ENCODE measurements around the gene CCDC40. TPM values are rescaled to one million over a fixed set of nuclear protein-coding genes. Genes with fewer than 3 reads are reported as not detected.

The CCDC40 gene
- total and polyA plus RNA-seq, 9 of the 15 experiments (the other 6 are each of a cell fraction or from before 2014, with no cell fraction given) = 0.07 to 0.33 TPM; not detected in 7

DNA sequence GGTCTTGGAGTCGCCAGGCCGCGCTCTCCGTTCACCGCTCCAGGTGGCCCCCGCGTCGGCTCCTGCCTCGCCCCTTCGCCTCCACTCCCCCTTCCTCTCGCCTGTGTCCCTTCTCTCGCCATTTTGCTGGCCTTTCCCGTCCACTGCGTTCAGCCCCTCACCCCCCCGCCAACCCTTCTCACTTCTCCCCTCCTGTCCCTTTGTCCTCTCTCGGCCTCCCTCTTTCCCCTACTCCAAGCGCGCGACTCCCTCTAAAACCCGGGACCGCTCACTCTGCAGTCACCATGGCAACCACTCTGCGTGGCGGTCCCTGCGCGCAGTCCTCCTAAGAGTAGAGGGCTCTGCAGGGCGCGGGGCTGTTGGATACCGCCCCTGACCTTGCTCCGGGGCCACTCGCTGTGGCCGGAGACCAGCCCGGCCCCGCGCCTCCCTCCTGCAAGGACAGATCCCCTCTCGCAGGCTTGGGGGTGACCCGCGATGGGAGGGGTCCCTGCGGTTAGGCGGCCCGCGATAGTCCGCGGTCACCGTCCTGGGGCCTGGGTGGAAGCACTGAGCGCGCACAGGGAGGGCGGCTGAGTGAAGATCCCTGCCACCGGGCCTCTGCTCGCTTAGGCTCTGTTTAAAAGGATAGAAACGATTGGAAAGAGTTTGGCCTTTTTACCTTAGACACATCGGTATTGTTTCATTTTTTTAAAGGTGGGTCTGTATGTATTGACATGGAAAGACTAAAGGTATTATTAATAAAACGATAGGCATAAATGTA, 454 bp downstream of the CCDC40 start (continued):
- TF ChIP-seq, protein P1, sequence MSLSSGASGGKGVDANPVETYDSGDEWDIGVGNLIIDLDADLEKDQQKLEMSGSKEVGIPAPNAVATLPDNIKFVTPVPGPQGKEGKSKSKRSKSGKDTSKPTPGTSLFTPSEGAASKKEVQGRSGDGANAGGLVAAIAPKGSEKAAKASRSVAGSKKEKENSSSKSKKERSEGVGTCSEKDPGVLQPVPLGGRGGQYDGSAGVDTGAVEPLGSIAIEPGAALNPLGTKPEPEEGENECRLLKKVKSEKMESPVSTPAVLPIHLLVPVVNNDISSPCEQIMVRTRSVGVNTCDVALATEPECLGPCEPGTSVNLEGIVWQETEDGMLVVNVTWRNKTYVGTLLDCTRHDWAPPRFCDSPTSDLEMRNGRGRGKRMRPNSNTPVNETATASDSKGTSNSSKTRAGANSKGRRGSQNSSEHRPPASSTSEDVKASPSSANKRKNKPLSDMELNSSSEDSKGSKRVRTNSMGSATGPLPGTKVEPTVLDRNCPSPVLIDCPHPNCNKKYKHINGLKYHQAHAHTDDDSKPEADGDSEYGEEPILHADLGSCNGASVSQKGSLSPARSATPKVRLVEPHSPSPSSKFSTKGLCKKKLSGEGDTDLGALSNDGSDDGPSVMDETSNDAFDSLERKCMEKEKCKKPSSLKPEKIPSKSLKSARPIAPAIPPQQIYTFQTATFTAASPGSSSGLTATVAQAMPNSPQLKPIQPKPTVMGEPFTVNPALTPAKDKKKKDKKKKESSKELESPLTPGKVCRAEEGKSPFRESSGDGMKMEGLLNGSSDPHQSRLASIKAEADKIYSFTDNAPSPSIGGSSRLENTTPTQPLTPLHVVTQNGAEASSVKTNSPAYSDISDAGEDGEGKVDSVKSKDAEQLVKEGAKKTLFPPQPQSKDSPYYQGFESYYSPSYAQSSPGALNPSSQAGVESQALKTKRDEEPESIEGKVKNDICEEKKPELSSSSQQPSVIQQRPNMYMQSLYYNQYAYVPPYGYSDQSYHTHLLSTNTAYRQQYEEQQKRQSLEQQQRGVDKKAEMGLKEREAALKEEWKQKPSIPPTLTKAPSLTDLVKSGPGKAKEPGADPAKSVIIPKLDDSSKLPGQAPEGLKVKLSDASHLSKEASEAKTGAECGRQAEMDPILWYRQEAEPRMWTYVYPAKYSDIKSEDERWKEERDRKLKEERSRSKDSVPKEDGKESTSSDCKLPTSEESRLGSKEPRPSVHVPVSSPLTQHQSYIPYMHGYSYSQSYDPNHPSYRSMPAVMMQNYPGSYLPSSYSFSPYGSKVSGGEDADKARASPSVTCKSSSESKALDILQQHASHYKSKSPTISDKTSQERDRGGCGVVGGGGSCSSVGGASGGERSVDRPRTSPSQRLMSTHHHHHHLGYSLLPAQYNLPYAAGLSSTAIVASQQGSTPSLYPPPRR (CRISPR knock-in tag; IDR thresholded peaks at IDR 0.05; ENCODE audit: borderline replicate concordance) = no peak
- TF ChIP-seq ZBTB7A (IDR thresholded peaks at IDR 0.05; ENCODE audit: borderline replicate concordance, control insufficient read depth, low read depth, low read length) = peak; percentile 23; the same call in 1 of the 2 replicates
- peak; percentile 87 for TF ChIP-seq RFX1 (IDR thresholded peaks at IDR 0.05)
- peak; percentile 72 for TF ChIP-seq GABPA (tag; conservative IDR thresholded peaks at IDR 0.05; ENCODE audit: low read depth)
- no peak for TF ChIP-seq NCOA4 (IDR thresholded peaks at IDR 0.05; ENCODE audit: partially characterized antibody)
- no peak for TF ChIP-seq HDAC2 (IDR thresholded peaks at IDR 0.05)
- TF ChIP-seq, protein P2, sequence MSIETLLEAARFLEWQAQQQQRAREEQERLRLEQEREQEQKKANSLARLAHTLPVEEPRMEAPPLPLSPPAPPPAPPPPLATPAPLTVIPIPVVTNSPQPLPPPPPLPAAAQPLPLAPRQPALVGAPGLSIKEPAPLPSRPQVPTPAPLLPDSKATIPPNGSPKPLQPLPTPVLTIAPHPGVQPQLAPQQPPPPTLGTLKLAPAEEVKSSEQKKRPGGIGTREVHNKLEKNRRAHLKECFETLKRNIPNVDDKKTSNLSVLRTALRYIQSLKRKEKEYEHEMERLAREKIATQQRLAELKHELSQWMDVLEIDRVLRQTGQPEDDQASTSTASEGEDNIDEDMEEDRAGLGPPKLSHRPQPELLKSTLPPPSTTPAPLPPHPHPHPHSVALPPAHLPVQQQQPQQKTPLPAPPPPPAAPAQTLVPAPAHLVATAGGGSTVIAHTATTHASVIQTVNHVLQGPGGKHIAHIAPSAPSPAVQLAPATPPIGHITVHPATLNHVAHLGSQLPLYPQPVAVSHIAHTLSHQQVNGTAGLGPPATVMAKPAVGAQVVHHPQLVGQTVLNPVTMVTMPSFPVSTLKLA (conservative IDR thresholded peaks at IDR 0.05) = 0 out of 4 replicates have a peak, but pooled peaks of 1 of the 2 experiments have one; percentile 2
- no peak for TF ChIP-seq JUNB (CRISPR knock-in tag; conservative IDR thresholded peaks at IDR 0.05)
- TF ChIP-seq PCBP1 (IDR thresholded peaks at IDR 0.05; ENCODE audit: low read depth, low read length, poor library complexity, severe bottlenecking) = peak; percentile 33
- 0 out of 4 replicates have a peak, but pooled peaks of 1 of the 2 experiments have one; percentile 6 for TF ChIP-seq NRF1 (conservative IDR thresholded peaks at IDR 0.05 in 1 of 2, IDR thresholded peaks at IDR 0.05 in 1 of 2)
- TF ChIP-seq FOXJ2 (tag; IDR thresholded peaks at IDR 0.05) = 0 out of 2 replicates have a peak, but pooled peaks have one; percentile 47
- no peak for TF ChIP-seq FOXP1 (CRISPR knock-in tag; IDR thresholded peaks at IDR 0.05)
- TF ChIP-seq KLF1 (tag; IDR thresholded peaks at IDR 0.05) = no peak
- TF ChIP-seq ZNF583 (CRISPR knock-in tag; IDR thresholded peaks at IDR 0.05) = no peak
- TF ChIP-seq, protein P3, sequence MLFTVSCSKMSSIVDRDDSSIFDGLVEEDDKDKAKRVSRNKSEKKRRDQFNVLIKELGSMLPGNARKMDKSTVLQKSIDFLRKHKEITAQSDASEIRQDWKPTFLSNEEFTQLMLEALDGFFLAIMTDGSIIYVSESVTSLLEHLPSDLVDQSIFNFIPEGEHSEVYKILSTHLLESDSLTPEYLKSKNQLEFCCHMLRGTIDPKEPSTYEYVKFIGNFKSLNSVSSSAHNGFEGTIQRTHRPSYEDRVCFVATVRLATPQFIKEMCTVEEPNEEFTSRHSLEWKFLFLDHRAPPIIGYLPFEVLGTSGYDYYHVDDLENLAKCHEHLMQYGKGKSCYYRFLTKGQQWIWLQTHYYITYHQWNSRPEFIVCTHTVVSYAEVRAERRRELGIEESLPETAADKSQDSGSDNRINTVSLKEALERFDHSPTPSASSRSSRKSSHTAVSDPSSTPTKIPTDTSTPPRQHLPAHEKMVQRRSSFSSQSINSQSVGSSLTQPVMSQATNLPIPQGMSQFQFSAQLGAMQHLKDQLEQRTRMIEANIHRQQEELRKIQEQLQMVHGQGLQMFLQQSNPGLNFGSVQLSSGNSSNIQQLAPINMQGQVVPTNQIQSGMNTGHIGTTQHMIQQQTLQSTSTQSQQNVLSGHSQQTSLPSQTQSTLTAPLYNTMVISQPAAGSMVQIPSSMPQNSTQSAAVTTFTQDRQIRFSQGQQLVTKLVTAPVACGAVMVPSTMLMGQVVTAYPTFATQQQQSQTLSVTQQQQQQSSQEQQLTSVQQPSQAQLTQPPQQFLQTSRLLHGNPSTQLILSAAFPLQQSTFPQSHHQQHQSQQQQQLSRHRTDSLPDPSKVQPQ (CRISPR knock-in tag; IDR thresholded peaks at IDR 0.05; ENCODE audit: borderline replicate concordance) = no peak
- TF ChIP-seq RAD21 (CRISPR knock-in tag; conservative IDR thresholded peaks at IDR 0.05 in 1 of 2, IDR thresholded peaks at IDR 0.05 in 1 of 2) = no peak

All from K562 (cell line).